Right hindlimb (tissue), 1 donor: ENCODE measurements around the gene FNDC7.
"Not testable (repeated sequence)": the region's sequence is repeated elsewhere in the genome, so short reads cannot be mapped to it uniquely, and the experiment has no call there.

Experiments
- DNase-seq: peaks from one replicate; pipeline ENCODE4 v3.0.0-alpha.2; 2018

Gene FNDC7

GRCh38 chr1:108747171-108747850, 34.6 kb downstream of the FNDC7 start:
- DNase-seq: peak; percentile 90

GRCh38 chr1:108747898-108748297, 35.2 kb downstream of the FNDC7 start:
- DNase-seq: no peak

GRCh38 chr1:108749081-108749480, 36.4 kb downstream of the FNDC7 start:
- DNase-seq: no peak

- no peak for DNase-seq
These were observed 37.9 kb downstream of the FNDC7 start for GRCh38 chr1:108750476-108751181.

- no peak for DNase-seq
These were observed 40.7 kb downstream of the FNDC7 start for GRCh38 chr1:108753363-108753762.

- DNase-seq: no peak
These were observed 46.1 kb downstream of the FNDC7 start for GRCh38 chr1:108758796-108759195.

GRCh38 chr1:108767115-108767514, 54.4 kb downstream of the FNDC7 start:
- DNase-seq: no peak

- no peak for DNase-seq
These were observed 55.0 kb downstream of the FNDC7 start for GRCh38 chr1:108767708-108768107.

GRCh38 chr1:108777839-108778238, 65.1 kb downstream of the FNDC7 start:
- DNase-seq: no peak

GRCh38 chr1:108779455-108779854, 66.7 kb downstream of the FNDC7 start:
- DNase-seq: no peak

- no peak for DNase-seq
These were observed 68.3 kb downstream of the FNDC7 start for GRCh38 chr1:108780937-108781574.

GRCh38 chr1:108781575-108781944, 68.9 kb downstream of the FNDC7 start:
- DNase-seq: not testable (repeated sequence)

- no peak for DNase-seq
These were observed 72.6 kb downstream of the FNDC7 start for GRCh38 chr1:108785264-108785663.

- DNase-seq: no peak
These were observed 73.2 kb downstream of the FNDC7 start for GRCh38 chr1:108785880-108786279.

GRCh38 chr1:108791790-108792189, 79.1 kb downstream of the FNDC7 start:
- DNase-seq: no peak
